Measurements from ENCODE around the gene BRME1. TPM values are rescaled to one million over a fixed set of nuclear protein-coding genes. Genes with fewer than 3 reads are reported as not detected.
"Not testable (repeated sequence)": the region's sequence is repeated elsewhere in the genome, so short reads cannot be mapped to it uniquely, and the experiment has no call there.

The BRME1 gene
- total RNA-seq, 1 donor from 2014 or later: not detected

- no peak for TF ChIP-seq CTCF (IDR thresholded peaks at IDR 0.05)
- Histone ChIP-seq H3K27me3 (no peaks in the 10 kb centered on the region), H3K36me3 (peaks cover 69 to 77% of the 10 kb centered on the region in 2 donors), H3K9me3 (no peaks in the 10 kb centered on the region), H3K27ac (no peak overlapping the region), H3K4me1 (no peaks in the 10 kb centered on the region), H3K4me3 (no peak overlapping the region)
- no peak for DNase-seq (ENCODE audit: low spot score in 2 of 2)
- intact Hi-C loops (cut with DNase I): no loop called here
Observed at GRCh38 chr19:13923194-13923987, 17.5 kb upstream of the BRME1 start.

GRCh38 chr19:13922118-13922517, 16.2 kb upstream of the BRME1 start:
- H3K27ac ChIP-seq; H3K4me3 ChIP-seq; H3K4me1 ChIP-seq; DNase-seq (ENCODE audit: low spot score in 2 of 2); H3K27me3 ChIP-seq; H3K9me3 ChIP-seq; intact Hi-C loops (cut with DNase I): not testable (repeated sequence)
- peaks cover 66 to 69% of the 10 kb centered on the region in 2 donors for H3K36me3 ChIP-seq

GRCh38 chr19:13920940-13921747, 15.2 kb upstream of the BRME1 start:
- H3K27me3 ChIP-seq: no peaks in the 10 kb centered on the region
- no peaks in the 10 kb centered on the region for H3K4me1 ChIP-seq
- no peaks in the 10 kb centered on the region for H3K9me3 ChIP-seq
- no peak for TF ChIP-seq CTCF (IDR thresholded peaks at IDR 0.05)
- intact Hi-C loops (cut with DNase I): no loop called here
- peaks cover 58 to 62% of the 10 kb centered on the region in 2 donors for H3K36me3 ChIP-seq
- no peak overlapping the region for H3K27ac ChIP-seq
- no peak for DNase-seq (ENCODE audit: low spot score in 2 of 2)
- H3K4me3 ChIP-seq: no peak overlapping the region

DNA sequence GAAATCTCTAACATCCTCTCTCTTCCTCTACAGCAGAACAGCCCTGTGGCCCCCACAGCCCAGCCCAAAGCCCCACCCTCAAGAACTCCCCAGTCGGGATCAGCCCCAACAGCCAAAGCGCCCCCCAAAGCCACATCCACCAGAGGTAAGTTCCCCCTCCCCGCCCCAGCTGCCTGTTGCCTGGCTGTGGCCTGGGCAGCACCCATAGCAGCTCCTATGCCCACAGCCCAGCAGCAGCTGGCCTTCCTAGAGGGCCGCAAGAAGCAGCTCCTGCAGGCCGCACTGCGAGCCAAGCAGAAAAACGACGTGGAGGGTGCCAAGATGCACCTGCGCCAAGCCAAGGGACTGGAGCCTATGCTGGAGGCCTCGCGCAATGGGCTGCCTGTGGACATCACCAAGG, 14.6 kb upstream of the BRME1 start:
- no peak for TF ChIP-seq CTCF (IDR thresholded peaks at IDR 0.05)
- intact Hi-C loops (cut with DNase I): no loop called here
- H3K27me3 ChIP-seq: no peaks in the 10 kb centered on the region
- no peaks in the 10 kb centered on the region for H3K4me1 ChIP-seq
- H3K36me3 ChIP-seq: peaks cover 62 to 66% of the 10 kb centered on the region in 2 donors
- no peaks in the 10 kb centered on the region for H3K9me3 ChIP-seq
- DNase-seq (ENCODE audit: low spot score in 2 of 2): no peak
- H3K27ac ChIP-seq: no peak overlapping the region
- no peak overlapping the region for H3K4me3 ChIP-seq

DNA sequence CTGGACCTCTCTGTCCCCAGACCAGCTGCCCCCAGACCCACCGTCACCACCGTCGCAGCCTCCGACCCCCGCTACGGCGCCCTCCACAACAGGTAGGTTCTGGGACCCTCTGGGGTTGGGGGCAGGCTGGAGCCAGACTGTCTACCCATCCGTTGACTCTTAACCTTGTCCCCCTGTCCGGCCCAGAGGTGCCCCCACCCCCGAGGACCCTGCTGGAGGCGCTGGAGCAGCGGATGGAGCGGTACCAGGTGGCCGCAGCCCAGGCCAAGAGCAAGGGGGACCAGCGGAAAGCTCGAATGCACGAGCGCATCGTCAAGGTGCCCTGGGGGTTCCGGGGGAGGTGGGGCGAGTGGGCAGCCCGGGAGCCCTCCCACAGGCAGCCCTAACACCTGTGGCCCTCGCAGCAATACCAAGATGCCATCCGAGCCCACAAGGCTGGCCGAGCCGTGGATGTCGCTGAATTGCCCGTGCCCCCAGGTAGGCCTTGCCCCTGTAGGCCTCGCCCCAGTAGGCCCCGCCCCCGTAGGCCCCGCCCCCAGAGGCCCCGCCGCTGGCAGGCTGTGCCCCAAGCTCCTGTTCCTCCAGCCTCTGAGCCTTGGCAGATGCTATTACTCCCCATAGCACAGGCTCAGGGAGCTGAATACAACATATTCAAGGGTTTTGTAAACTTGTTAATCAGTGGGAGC, 13.0 kb upstream of the BRME1 start:
- no peak for DNase-seq (ENCODE audit: low spot score in 2 of 2)
- no peaks in the 10 kb centered on the region for H3K27me3 ChIP-seq
- no peak for TF ChIP-seq CTCF (IDR thresholded peaks at IDR 0.05)
- H3K4me1 ChIP-seq: no peaks in the 10 kb centered on the region
- intact Hi-C loops (cut with DNase I): no loop called here
- peaks cover 57 to 73% of the 10 kb centered on the region in 2 donors for H3K36me3 ChIP-seq
- no peak overlapping the region for H3K4me3 ChIP-seq
- H3K27ac ChIP-seq: no peak overlapping the region
- H3K9me3 ChIP-seq: no peaks in the 10 kb centered on the region

Data from ascending aorta (tissue), 2 donors.